Keratinocyte (primary cell): ENCODE measurements around the gene GGT5. TPM values are rescaled to one million over a fixed set of nuclear protein-coding genes. Genes with fewer than 3 reads are reported as not detected.
"Not testable (repeated sequence)": the region's sequence is repeated elsewhere in the genome, so short reads cannot be mapped to it uniquely, and the experiment has no call there.

ENCODE experiments used
- DNase-seq: peaks from one replicate; pipeline ENCODE4 v3.0.0-alpha.2; 2011; ENCODE audit warnings: low read depth, missing footprints, low spot score
- FAIRE-seq: peaks from 2 replicates; lab custom pipeline; 2011; peaks lifted over from hg19 to GRCh38; lab: Jason Lieb, UNC
- H2AFZ ChIP-seq: 2 replicates; pipeline ENCODE4 v1.6.0; 2012; ENCODE audit warnings: low read length, control low read depth, inconsistent platforms; ENCODE audit not compliant: control insufficient read depth
- H3K27ac ChIP-seq: 2 replicates; pipeline ENCODE4 v1.5.1; 2011; ENCODE audit warnings: low read length; ENCODE audit not compliant: control insufficient read depth, insufficient read depth
- H3K27me3 ChIP-seq: 3 replicates; pipeline ENCODE4 v1.6.0; 2011; ENCODE audit warnings: low read length; ENCODE audit not compliant: control insufficient read depth, insufficient read depth; ENCODE audit errors: extremely low read depth
- H3K36me3 ChIP-seq, 2 experiments: 2 replicates in 1 of 2; 3 replicates in 1 of 2; pipeline ENCODE4 v1.5.1; 2011; ENCODE audit warnings: low read length in 2 of 2, mild to moderate bottlenecking in 1 of 2; ENCODE audit not compliant: control insufficient read depth in 2 of 2, insufficient read depth in 2 of 2; ENCODE audit errors: extremely low read depth in 1 of 2
- H3K4me1 ChIP-seq: 3 replicates; pipeline ENCODE4 v1.5.1; 2011; ENCODE audit warnings: low read length; ENCODE audit not compliant: control insufficient read depth, insufficient read depth; ENCODE audit errors: extremely low read depth
- H3K4me2 ChIP-seq: 3 replicates; pipeline ENCODE4 v1.6.0; 2011; ENCODE audit warnings: low read depth, low read length; ENCODE audit not compliant: control insufficient read depth, insufficient read depth; ENCODE audit errors: extremely low read depth
- H3K4me3 ChIP-seq, 3 experiments: fragments of 200-600 bp in 1 of 3; sonication (generic) in 1 of 3; 2 replicates in 2 of 3; 3 replicates in 1 of 3; pipeline ENCODE4 v1.5.1; 2011 to 2016; ENCODE audit warnings: low read length in 3 of 3, mild to moderate bottlenecking in 3 of 3, control low read depth in 2 of 3, inconsistent platforms in 1 of 3, low read depth in 1 of 3, mixed read lengths in 1 of 3, mixed run types in 1 of 3, moderate library complexity in 1 of 3; ENCODE audit not compliant: control insufficient read depth in 2 of 3, insufficient read depth in 2 of 3; ENCODE audit errors: extremely low read depth in 1 of 3
- H3K79me2 ChIP-seq: 2 replicates; pipeline ENCODE4 v1.6.0; 2012; ENCODE audit warnings: low read length; ENCODE audit not compliant: control insufficient read depth, insufficient read depth
- H3K9ac ChIP-seq: 3 replicates; pipeline ENCODE4 v1.6.0; 2011; ENCODE audit warnings: low read length; ENCODE audit not compliant: control insufficient read depth, insufficient read depth; ENCODE audit errors: extremely low read depth
- H3K9me1 ChIP-seq: 3 replicates; pipeline ENCODE4 v1.6.0; 2011; ENCODE audit warnings: low read length; ENCODE audit not compliant: control insufficient read depth, insufficient read depth; ENCODE audit errors: extremely low read depth
- H3K9me3 ChIP-seq: 2 replicates; pipeline ENCODE4 v1.5.1; 2012; ENCODE audit warnings: low read depth, low read length; ENCODE audit not compliant: control insufficient read depth
- H4K20me1 ChIP-seq: 3 replicates; pipeline ENCODE4 v1.6.0; 2011; ENCODE audit warnings: low read length; ENCODE audit not compliant: control insufficient read depth, insufficient read depth; ENCODE audit errors: extremely low read depth
- EZH2 ChIP-seq: IDR thresholded peaks from one replicate; pipeline ENCODE4 v1.6.1; 2012; ENCODE audit warnings: inconsistent platforms, mild to moderate bottlenecking, low read length, moderate library complexity
- dilution Hi-C: fragments of 300-500 bp; cut with MboI; formaldehyde crosslinking; loops from one replicate; pipeline ENCODE4 v1.7.0; 2020; ENCODE audit warnings: low sequenced_read_pairs; ENCODE audit not compliant: extremely low pct_ligation_motif_present
- polyA plus RNA-seq, 5 experiments: library from polyadenylated mRNA; depleted of rRNA in 3 of 5; stranded (reverse) in 3 of 5; stranded (forward) in 1 of 5; unstranded in 1 of 5; fragments of >200 nt; gene quantifications; 1 replicate in 1 of 5; 2 replicates in 3 of 5; 3 replicates in 1 of 5; pipeline versions ENCODE4 v1.2.1 to v1.2.3, GENCODE V29; 2011 to 2012; ENCODE audit warnings: missing spikeins in 2 of 5, low read depth in 1 of 5, low replicate concordance in 1 of 5
- TF ChIP-seq, protein P1 (sequence below), 3 experiments: IDR thresholded peaks in 1 of 3; conservative IDR thresholded peaks in 1 of 3; optimal IDR thresholded peaks in 1 of 3; 2 replicates in 2 of 3; 3 replicates in 1 of 3; pipeline versions ENCODE3 to v1.5.1; 2011; ENCODE audit warnings: low read length in 3 of 3, mild to moderate bottlenecking in 3 of 3, moderate library complexity in 2 of 3, control low read depth in 1 of 3, inconsistent platforms in 1 of 3; ENCODE audit not compliant: insufficient read depth in 2 of 3; ENCODE audit errors: extremely low read depth in 1 of 3

Gene GGT5
- polyA plus RNA-seq, 1 donor (not counting 4 experiments of a cell fraction or from before 2014, with no cell fraction given) = not detected

DNA sequence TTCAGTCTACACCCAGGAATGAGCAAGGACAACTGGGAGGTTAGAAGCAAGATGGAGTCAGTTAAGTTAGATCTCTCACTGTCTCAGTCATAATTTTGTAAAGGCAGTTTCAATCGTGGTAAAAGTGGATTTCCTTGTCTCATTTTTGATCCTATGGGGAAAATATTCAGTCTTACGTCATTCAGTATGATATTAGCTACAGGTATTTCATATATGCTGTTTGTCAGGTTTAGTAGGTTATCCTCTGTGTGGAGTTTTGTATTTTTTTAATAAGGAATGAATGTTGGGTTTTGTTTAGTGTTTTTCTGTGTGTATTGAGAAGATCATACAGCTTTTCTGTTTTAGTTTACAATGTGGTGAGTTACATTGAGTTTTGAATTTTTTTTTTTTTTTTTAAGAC, 37.5 kb upstream of the GGT5 start:
- H3K9ac ChIP-seq = no peak overlapping the region
- H3K4me3 ChIP-seq = no peak overlapping the region
- dilution Hi-C loops = no loop called here
- no peaks in the 10 kb centered on the region for H3K9me1 ChIP-seq
- H4K20me1 ChIP-seq = no peaks in the 10 kb centered on the region
- H2AFZ ChIP-seq = no peak overlapping the region
- peaks cover 10% of the 10 kb centered on the region for H3K4me1 ChIP-seq
- no peak for FAIRE-seq
- peaks cover 66% of the 10 kb centered on the region for H3K79me2 ChIP-seq
- H3K4me2 ChIP-seq = no peak overlapping the region
- no peak for DNase-seq
- H3K27me3 ChIP-seq = no peaks in the 10 kb centered on the region
- H3K27ac ChIP-seq = no peak overlapping the region
- TF ChIP-seq EZH2 = no peak
- TF ChIP-seq, protein P1, sequence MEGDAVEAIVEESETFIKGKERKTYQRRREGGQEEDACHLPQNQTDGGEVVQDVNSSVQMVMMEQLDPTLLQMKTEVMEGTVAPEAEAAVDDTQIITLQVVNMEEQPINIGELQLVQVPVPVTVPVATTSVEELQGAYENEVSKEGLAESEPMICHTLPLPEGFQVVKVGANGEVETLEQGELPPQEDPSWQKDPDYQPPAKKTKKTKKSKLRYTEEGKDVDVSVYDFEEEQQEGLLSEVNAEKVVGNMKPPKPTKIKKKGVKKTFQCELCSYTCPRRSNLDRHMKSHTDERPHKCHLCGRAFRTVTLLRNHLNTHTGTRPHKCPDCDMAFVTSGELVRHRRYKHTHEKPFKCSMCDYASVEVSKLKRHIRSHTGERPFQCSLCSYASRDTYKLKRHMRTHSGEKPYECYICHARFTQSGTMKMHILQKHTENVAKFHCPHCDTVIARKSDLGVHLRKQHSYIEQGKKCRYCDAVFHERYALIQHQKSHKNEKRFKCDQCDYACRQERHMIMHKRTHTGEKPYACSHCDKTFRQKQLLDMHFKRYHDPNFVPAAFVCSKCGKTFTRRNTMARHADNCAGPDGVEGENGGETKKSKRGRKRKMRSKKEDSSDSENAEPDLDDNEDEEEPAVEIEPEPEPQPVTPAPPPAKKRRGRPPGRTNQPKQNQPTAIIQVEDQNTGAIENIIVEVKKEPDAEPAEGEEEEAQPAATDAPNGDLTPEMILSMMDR (optimal IDR thresholded peaks at IDR 0.05 in 1 of 3, IDR thresholded peaks at IDR 0.05 in 1 of 3, conservative IDR thresholded peaks at IDR 0.05 in 1 of 3; ENCODE audit: extremely low read depth in 1 of 3, insufficient read depth in 2 of 3, low read length in 3 of 3) = no peak
- no peaks in the 10 kb centered on the region for H3K36me3 ChIP-seq
- no peaks in the 10 kb centered on the region for H3K9me3 ChIP-seq

DNA sequence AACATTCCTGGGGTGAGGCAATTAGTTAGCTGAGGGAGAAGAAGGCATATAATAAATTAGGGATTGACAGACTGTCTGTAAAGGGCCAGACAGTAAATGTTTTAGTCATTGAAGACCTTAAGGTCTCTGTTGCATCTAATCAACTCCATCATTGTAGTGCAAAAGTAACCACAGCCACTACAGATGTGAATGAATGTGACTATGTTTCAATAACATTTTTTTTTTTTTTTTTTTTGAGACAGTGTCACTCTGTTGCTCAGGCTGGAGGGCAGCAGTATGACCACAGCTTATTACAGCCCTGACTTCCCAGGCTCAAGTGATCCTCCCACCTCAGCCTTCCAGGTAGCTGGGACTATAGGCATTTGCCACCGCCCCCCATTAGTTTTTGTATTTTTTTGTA, 35.5 kb upstream of the GGT5 start:
- H3K79me2 ChIP-seq = peaks cover 63% of the 10 kb centered on the region
- H3K27ac ChIP-seq, H3K9ac ChIP-seq, H3K9me1 ChIP-seq, H3K27me3 ChIP-seq, H2AFZ ChIP-seq, DNase-seq, dilution Hi-C loops, H3K4me3 ChIP-seq, FAIRE-seq, H3K36me3 ChIP-seq, H3K4me1 ChIP-seq, H4K20me1 ChIP-seq, H3K9me3 ChIP-seq, H3K4me2 ChIP-seq: not testable (repeated sequence)

DNA sequence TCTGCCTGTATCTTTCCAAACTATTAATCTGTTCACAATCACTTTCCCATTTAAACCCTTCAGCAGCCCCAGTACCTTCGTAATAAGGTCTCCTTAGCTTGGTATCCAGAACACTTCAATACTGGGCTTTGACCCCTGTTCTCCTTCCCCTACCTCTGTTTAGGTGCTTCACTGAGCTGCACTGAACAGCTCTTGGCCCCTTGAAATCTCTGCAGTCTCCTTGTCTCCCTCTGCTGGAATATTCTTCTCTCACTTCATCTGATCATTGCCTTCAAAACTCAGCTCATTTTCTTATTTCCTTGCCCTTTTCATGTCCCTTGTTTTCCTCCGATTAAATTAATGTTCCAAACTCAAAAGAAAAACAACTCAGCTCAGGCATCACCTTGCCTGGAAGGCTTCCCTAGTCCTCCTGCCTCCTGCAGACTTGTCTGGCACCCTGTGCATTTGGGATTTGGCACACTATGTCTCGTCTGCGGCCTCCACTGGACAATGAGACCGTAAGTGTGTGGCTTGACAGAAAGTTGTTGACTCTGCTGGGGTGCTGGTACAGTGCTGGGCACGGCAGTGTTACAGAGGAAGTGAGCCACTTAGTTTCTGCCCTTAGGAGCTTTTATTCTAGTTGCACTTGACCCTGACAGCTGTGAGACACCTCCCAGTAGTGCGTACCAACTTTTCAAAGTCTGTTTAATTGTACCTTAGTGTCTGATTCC, 30.0 kb upstream of the GGT5 start:
- FAIRE-seq, H3K4me1 ChIP-seq, DNase-seq, H3K9me1 ChIP-seq, H3K9ac ChIP-seq, H3K27ac ChIP-seq, H4K20me1 ChIP-seq, dilution Hi-C loops, H3K36me3 ChIP-seq, H3K9me3 ChIP-seq, H3K4me3 ChIP-seq, H2AFZ ChIP-seq, H3K27me3 ChIP-seq: not testable (repeated sequence)
- peak overlapping the region; percentile 16 for H3K4me2 ChIP-seq
- H3K79me2 ChIP-seq = peaks cover 66% of the 10 kb centered on the region
- TF ChIP-seq, protein P1 (optimal IDR thresholded peaks at IDR 0.05 in 1 of 3, IDR thresholded peaks at IDR 0.05 in 1 of 3, conservative IDR thresholded peaks at IDR 0.05 in 1 of 3; ENCODE audit: extremely low read depth in 1 of 3, insufficient read depth in 2 of 3, low read length in 3 of 3) = peak in 1 of 3 experiments; percentile 20

DNA sequence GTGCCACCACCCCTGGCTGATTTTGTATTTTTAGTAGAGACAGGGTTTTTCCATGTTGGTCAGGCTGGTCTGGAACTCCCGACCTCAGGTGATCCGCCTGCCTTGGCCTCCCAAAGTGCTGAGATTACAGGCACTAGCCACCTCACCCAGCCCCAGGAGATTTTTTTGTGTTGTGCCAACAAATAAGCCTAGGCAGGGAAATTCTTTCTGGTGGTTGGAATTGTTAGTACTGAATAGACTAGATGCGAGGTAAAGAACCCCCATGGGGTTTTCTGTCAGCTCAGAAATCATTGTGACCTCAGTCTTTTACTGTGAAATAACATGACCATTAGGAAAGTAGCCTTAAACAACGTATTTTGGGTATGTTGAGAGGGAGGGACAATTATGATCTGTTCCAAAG, 29.0 kb upstream of the GGT5 start:
- peaks cover 62% of the 10 kb centered on the region for H3K79me2 ChIP-seq
- FAIRE-seq, H3K9me1 ChIP-seq, H4K20me1 ChIP-seq, H3K4me1 ChIP-seq, dilution Hi-C loops, H3K27me3 ChIP-seq, DNase-seq, H3K4me3 ChIP-seq, H3K27ac ChIP-seq, H3K36me3 ChIP-seq, H3K9ac ChIP-seq, H3K4me2 ChIP-seq, H2AFZ ChIP-seq, H3K9me3 ChIP-seq: not testable (repeated sequence)
